NOMO-1 treated with dmso at 0.1 percent for 144 hours (cell line): ENCODE measurements around the gene DLGAP4.
"Not testable (repeated sequence)": the region's sequence is repeated elsewhere in the genome, so short reads cannot be mapped to it uniquely, and the experiment has no call there.

Experiments
- DNase-seq: peaks from one replicate; lab custom pipeline; 2025; ENCODE audit not compliant: unreplicated experiment; lab: John Stamatoyannopoulos, UW

The DLGAP4 gene

GRCh38 chr20:36550790-36551299 lies 244.7 kb downstream of the DLGAP4 start:
- no peak for DNase-seq

- DNase-seq: no peak
These were observed 249.1 kb downstream of the DLGAP4 start for GRCh38 chr20:36555248-36555647.

DNA sequence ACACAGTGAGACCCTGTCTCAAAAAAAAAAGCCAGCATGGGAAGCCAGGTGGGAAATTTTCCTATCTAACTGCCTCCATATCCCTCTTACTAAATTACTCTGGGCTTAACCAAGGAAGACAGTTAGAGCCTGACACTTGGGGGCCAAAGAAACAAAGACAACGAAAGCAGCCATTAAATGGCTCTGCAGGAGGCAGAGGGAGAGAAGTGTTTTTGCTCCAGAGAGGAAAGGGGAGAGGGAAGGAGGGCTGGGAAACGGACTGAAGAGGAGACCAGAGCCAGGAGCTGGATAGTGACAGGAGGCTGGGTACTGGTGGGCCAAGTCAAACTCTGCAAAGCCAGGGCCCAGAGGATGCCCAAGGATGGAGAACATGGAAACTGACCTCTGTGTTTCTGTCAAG lies 256.6 kb downstream of the DLGAP4 start:
- DNase-seq: no peak

GRCh38 chr20:36563374-36563773 lies 257.2 kb downstream of the DLGAP4 start:
- DNase-seq: no peak

DNA sequence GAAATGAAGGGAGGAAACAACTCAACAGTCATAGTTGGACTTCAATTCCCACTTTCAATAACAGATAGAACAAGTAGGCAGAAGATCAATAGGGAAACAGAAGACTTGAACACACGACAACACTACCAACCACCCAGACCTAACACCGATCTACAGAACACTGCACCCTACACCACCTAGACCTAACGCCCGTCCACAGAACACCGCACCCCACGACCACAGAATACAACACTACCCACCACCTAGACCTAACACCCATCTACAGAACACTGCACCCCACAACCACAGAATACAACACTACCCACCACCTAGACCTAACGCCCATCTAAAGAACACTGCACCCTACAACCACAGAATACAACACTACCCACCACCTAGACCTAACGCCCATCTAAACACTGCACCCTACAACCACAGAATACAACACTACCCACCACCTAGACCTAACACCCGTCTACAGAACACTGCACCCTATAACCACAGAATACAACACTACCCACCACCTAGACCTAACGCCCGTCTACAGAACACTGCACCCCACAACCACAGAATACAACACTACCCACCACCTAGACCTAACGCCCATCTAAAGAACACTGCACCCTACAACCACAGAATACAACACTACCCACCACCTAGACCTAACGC lies 258.1 kb downstream of the DLGAP4 start:
- DNase-seq: not testable (repeated sequence)

GRCh38 chr20:36564726-36565121 lies 258.6 kb downstream of the DLGAP4 start:
- not testable (repeated sequence) for DNase-seq

DNA sequence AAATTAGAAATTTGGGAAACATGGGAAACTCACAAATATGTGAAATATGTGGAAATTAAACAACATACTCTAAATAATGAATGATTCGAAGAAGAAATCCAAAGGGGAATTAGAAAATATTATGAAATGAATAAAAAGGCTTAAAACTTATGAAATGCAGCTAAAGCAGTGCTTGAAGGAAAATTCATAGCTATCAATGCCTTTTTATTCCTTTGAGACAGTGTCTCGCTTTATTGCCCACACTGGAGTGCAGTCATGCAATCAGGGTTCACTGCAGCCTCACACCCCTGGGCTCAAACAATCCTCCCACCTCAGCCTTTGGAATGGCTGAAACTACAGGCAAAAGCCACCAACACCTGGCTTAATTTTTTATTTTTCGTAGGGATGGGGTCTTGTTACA lies 259.4 kb downstream of the DLGAP4 start:
- DNase-seq: no peak

DNA sequence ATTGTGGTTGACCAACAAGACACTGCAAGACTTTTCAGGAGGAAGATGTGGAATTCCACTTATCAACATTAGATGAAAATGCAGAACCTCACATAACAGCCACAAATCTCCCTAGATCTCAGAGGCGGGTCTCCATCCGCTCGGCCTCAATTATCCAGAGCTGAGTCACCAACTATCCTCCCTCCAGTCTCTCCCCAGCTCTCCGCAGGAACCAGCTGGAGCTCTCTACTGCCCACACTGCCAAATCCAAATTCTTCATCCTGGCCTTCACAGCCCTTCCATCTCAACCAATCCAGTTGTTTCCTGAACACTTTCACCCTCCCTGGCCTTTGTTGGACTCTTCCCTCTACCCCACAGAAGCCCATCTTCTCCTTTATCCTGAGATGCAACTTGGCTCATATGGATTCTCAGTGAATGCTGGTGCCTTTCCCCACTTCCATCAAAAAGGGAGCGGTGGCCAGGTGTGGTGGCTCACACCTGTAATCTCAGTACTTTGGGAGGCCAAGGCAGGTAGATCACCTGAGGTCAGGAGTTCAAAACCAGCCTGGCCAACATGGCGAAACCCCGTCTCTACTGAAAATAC lies 263.8 kb downstream of the DLGAP4 start:
- no peak for DNase-seq

- DNase-seq: no peak
These were observed 265.7 kb downstream of the DLGAP4 start for GRCh38 chr20:36571564-36572504.

- no peak for DNase-seq
These were observed 266.6 kb downstream of the DLGAP4 start for GRCh38 chr20:36572701-36573102.

GRCh38 chr20:36573103-36573797 lies 267.1 kb downstream of the DLGAP4 start, which contains the start of gene TGIF2:
TSS of gene TGIF2 (plus strand) at chr20:36573597. CDS start at chr20:36578775, 5,178 bp downstream.
- DNase-seq: peak; percentile 68

DNA sequence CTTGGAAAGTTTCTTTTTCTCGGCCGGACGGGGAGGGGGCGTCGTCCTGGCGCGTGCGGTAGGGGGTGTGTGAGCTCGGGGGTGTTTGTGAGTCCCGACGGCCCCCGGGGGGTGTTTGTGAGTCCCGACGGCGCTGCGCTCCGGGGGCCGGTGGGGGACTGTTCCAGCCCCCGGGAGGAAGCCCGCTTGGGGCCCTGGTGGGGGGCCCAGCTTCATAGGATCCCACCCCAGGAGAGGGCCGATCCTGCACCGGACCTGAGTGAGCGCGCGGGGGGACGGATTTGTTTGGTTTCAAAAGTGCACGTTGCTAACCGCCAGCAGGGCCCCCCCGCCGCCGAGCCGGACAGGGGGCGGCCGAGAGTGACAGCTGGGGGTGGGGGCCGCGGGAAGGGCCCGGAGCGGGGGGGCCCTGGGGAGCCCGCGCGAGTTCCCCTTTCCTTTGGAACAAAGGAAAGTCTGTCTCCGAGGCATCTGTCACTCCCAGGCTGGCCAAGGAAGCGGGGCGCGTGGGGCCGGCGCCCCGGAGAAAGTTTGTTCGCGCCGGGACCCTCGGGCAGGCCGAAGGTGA lies 267.7 kb downstream of the DLGAP4 start:
- peak; percentile 14 for DNase-seq

DNA sequence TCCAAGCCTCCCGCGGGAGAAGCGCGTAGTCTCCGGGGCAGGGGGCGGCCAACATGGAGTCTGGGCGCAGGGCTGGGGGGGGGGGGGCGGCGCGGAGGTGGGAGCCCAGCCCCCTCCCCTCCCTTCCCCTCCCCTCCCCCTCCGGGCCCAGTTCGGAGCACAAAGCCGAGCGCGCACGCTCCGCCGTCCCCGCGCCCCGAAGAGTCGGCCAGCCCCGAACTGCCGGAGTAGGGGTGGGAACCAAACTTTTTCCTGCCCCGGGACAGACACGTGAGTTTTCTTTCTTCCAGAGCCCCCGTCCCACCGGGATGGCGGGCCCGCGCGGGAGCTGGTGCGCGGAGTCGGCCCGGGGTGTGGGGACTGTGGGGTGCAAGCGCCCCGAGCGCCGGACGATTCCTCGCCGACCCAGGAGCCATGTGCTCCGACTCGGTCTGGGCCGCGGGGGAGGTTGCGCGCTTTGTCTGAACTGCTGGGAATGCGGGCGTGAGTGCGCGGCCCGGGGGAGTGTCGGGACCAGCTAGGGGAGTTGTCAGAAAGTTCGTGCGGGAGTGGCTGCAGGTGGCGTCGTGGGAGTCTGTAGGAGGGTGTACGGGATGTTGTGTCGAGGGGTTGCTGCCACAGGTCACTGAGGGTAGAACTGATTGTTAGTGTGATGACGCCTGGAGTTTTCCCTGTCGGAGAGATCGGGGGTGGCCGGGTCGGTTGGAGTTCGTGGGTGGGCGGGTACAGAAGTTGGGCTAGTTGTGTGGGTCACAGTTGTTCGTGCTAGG lies 268.4 kb downstream of the DLGAP4 start:
- DNase-seq: no peak

- no peak for DNase-seq
These were observed 269.9 kb downstream of the DLGAP4 start for GRCh38 chr20:36576081-36576445.
